GM18861 (cell line): ENCODE data around the gene LELP1.
"Not testable (repeated sequence)": the region's sequence is repeated elsewhere in the genome, so short reads cannot be mapped to it uniquely, and the experiment has no call there.

Experiments used
- ATAC-seq: cut with Tn5 transposase; IDR thresholded peaks from one replicate; pipeline ENCODE4 v1.9.1; 2021; ENCODE audit not compliant: unreplicated experiment

LELP1 gene

DNA sequence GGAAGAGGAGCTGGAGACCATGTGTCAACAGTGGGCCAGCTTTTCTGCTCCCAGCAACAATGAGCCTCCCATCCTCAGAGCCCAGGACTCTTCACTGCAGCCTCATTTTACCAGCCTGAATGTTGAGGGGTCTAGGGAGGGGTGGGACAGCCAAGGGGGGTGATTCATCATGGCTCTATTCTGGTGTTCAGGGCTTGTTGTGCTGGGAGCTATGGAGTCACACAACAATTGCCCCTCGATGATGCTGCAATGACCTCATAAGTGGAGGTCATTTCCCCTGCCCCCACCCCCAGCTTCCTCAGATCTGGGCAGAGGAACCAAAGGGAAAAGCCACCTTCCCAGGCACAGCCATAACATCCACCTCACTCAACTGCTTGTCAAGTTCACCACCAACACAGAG is at the start of gene LELP1:
LELP1 (plus strand) TSS at position 301 of the 400 bp plus-strand sequence. CDS start 1,278 bp downstream, outside the sequence.
- no peak for ATAC-seq

DNA sequence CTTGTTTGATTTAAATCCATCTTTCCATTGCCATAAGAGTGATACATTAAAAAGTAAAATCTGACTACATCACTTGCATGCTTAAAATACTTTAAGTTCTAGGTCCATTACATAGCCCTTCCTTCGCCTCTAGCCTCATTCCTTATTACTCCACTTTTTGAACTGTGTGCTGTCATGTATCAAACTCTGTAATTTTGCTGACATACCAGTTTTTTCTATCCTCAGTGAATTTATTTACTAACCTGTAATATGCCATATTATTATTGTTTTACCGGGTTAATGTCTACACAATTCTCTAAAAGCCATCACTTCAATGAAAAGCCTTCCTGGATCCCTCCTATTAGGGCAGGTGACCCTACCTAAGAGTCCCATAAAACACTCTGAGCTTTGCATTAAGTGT is 47.7 kb upstream of the LELP1 start:
- no peak for ATAC-seq

DNA sequence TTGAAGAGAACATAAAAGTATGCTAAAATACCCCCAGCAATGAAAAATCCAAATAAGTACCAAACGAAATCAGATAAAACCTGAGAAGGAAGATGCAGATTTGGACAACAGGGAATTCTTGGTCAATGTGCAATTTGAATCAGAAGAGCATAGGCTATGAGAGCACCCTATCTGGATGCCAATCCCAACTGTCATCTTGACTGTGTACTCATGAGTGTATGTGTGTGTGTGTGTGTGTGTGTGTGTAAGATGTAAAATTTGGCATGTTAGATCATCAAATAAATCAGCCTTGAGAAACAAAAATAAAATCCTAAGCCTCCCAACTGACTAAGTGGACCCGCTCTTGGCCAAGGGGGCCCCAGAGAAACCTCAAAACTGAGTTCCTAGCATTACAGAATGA is 34.5 kb upstream of the LELP1 start:
- ATAC-seq = no peak

DNA sequence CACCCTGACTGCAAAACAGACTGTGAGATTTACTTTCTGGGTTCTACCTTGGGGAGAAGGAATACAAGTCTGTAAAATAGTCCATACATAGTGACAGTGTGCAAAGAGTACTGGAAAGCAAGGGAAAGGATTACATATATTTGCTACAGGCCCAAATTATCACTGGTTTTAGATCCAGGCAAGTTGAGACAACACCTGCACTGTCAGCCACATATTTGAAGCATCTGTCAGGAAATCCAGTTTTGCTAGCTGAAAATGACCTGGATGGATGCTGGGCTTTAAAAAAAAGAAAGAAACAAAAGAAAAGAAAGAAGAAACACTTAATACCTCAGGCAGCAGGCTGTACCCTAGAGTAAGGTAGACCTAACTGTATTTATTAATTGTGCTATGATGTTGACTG is 28.6 kb upstream of the LELP1 start:
- ATAC-seq = no peak

- no peak for ATAC-seq
Measured at GRCh38 chr1:153178922-153179321, 24.3 kb upstream of the LELP1 start.

- no peak for ATAC-seq
Measured at GRCh38 chr1:153180556-153180955, 22.7 kb upstream of the LELP1 start.

- ATAC-seq = not testable (repeated sequence)
Measured at GRCh38 chr1:153188301-153188700, 14.9 kb upstream of the LELP1 start.

DNA sequence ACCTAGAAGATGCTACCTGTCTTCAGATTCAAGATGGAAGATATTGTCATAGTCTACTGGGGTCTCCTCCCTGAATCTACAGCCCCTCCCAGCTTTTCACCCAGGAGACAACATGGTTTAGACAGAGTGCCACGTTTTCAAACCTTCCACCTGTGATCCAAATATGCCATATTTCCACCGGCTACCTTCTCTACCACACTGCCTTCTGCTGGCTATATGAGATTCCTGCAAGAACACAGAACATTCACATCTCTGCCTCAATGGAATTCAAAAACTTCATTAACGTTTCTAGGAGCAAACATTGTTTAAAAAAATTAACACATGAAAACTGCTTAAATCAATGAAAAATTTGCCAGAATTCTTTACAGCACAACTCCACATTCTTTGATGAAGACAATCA is 12.9 kb upstream of the LELP1 start:
- ATAC-seq = no peak

DNA sequence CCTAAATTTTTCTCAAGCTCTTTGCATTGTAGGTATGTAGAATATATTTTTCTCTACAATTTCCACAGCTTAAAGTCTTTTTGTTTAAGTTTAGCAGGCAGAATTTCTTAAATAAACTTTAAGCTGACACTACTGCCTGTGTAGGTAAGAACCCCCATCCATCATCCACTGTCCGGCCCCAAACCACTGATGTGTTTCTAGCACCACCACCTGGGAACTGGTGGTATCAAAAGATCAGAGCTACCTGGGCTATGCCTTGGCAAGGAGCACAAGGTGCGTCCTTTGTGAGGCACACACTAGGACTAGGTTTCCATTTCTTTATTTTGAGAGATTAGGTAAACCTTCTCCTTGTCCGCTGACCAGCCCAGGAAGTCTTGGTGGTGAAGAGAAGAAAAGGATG is 10.5 kb upstream of the LELP1 start:
- no peak for ATAC-seq

GRCh38 chr1:153194331-153195050 is 8.7 kb upstream of the LELP1 start:
- no peak for ATAC-seq

- ATAC-seq = no peak
Measured at GRCh38 chr1:153195216-153195615, 8.0 kb upstream of the LELP1 start.

DNA sequence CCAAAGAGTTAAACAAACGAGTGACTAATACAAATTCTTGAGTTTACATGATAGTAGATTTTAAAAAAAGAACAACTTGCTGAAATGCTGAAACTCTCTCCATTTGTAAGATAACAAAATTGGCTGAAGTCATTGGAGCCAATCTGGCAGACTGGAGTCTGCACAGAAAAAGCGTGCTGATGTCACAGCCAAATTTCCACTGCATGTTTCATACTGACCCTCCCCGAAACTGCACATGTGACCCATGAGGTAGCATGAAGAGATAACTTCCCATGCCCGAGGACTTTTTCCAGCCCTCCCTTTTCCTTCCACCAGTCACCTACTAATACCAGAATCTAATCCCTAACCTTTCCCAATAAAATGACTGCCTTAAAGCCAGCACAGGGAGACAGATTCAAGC is 1.2 kb upstream of the LELP1 start:
- ATAC-seq = no peak

DNA sequence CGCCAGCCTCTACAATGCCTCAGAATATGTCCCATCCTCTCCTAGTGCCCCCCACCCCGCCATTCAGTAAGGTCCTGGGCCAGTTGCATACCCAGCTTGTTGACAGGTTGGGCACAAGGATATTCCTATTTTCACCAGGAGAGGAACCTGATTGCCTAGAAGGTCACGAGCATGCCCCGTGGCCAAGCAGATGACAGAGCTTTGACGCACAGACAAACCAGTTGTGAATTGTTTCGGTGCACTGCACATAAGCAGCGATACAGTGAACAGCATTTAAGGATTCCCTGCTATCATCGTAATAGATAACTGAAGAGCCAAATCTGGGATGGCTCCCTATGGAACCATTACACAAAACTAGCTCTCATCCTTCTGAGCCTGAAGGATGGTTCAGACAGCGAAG is 3.4 kb downstream of the LELP1 start:
- no peak for ATAC-seq

DNA sequence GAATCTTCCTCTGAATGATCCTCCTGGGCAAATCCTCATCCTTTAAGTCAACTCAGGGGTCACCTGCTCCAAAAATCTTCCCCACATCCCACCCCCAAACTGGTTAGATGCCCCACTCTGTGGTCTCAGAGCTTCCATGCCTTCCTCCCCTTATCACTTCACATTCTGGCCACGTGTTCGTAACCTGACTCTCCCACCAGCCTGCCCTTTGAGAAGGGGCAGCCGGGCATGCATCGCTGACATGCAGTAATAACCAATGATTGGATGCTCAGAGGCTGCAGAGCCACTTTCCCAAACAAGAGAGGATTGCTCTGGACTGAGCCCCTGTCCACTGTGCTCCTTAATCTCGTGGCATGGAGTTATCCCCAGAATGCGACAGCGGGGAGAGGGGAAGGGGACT is 7.0 kb downstream of the LELP1 start:
- no peak for ATAC-seq

DNA sequence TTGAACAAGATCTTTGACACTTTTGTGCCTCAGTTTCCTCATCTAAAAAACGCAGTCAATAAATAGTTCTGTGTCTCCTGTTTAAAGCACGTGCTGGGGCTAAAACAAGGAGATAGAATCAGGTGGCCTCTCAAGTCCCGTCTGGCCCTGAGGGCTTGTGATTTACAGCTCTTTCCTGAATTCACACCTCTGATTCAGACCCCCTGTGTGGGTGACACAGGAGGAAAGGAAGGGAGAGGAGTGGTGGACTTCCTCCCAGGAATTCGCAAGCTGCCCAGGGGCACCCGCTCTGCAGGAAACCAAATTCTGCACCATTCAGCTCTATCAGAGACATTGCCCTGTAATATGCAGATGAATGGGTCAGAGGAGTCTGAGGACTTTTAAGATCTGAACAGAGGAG is 9.0 kb downstream of the LELP1 start:
- ATAC-seq = no peak

- no peak for ATAC-seq
Measured at GRCh38 chr1:153213519-153213918, 10.3 kb downstream of the LELP1 start.

GRCh38 chr1:153217212-153217611 is 14.0 kb downstream of the LELP1 start, which contains the start of gene PRR9:
Gene PRR9, plus strand, starts transcription at chr1:153217584. Its CDS starts 561 bp downstream, at chr1:153218145.
- ATAC-seq = no peak

DNA sequence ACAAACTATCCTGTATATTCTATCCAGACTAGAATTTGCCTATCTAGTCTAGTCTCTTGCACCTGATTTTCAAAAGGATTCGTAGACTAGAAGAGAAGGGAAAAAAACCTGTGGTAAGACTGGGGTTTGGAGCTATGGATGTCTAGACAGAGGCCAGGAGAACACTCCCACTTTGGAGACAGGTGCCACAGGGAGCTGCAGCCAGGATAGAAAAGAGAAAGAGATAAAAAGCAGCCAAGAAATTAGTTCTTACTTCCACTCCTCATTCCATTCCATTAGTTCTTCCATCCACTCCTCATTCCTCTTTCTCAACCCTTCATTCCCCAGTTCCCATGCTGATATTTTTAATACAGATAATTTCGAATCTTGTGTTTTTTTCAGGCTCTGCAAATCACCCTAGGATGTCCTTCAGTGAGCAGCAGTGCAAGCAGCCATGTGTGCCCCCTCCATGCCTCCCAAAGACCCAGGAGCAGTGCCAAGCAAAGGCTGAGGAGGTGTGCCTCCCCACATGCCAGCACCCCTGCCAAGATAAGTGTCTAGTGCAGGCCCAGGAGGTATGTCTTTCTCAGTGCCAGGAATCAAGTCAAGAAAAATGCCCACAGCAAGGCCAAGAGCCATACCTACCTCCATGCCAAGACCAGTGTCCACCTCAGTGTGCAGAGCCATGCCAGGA is 14.7 kb downstream of the LELP1 start:
- no peak for ATAC-seq

DNA sequence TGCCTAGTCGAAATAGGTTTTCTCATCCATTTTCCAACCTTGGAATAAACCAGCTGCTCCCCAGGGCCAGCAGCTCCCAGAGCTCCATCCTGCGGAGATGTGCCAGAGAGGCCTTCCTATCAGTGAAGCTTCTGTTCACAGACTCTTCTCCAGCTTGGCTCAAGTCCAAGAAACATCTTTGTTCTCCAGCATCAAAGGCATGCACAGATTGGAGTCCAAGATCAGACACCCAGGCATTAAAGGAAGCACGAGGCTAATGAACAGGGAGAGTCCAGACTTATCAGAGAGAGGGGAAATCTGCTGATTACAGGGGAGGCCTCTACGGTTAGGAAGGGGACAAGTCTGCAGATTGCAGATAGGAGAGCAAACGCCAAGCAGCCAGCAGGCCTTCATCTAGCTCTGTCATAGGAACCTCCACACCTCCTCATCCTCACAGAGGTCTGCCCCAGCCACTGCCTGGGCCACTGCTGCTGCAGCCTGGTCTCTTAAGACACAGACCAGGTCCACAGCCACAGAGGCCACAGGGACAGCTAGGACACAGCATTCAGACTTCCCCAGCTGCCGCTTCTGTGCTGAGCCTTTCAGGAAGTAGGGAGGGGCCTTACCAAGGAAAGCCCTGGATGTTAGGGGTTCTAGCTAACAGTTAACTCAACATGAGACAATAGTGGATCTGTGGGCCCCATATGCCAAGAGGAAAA is 17.5 kb downstream of the LELP1 start:
- ATAC-seq = no peak

DNA sequence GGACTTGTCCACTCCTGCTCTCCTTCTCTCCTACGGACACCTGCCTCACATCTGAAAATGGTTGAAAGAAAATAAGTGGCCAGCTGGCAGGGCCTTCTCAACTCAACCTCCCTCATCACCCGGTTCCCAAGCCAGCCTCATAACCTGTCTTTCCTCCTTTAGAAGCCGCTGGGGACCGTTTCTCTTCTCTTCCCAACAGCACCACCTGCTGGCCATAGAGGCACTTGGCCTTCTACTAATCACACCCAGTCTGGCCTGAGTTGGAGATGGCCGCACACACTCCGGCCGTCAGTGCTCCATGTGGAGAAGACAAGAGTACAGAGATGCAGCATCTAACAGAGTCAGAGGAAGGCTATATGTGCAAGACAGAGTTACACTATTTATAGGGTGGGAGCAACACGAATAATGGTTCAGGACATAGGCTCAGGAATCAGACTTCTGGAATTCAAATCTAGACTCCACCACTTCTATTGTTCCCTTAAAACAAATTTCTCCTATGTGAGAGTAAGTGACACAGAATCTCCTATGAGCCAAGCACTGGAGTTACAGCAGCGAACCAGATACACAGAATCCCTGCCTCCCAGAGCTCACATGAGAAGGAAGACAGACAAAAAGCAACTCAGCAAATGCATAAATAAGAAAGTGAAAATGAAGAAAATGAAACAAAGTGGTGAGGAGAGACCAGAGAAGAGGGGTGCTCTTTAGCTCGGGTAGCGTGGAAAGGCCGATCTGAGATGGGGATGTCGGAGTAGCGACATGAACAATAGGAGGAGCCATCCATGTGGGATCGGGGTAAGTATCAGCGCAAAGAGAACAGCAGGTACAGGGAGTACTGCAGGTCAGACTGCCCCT is 20.0 kb downstream of the LELP1 start:
- ATAC-seq = not testable (repeated sequence)

DNA sequence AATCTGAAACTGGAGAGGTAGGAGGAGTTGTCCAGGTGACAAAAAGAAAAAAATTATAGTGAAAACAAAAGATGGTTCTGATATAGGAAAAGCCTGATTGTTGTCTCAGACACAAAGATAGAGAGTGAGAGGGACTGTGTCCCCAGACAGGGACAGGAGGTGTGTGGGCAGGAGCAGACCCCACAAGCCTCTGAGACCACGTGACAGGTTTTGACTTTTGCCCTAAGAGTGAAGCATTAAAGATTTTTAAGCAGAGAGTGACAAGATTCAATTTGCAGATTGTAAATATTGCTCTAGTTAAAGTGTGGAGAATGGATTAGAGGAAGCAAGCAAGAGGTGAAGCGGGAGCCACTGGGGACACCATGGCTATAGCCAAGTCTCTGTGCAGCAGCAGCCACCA is 24.6 kb downstream of the LELP1 start:
- ATAC-seq = no peak
